Measurements from ENCODE around the gene ANKRD37.
A peak's percentile ranks its signal among the peaks of the same experiment; 100 is the strongest.

ANKRD37 gene

DNA sequence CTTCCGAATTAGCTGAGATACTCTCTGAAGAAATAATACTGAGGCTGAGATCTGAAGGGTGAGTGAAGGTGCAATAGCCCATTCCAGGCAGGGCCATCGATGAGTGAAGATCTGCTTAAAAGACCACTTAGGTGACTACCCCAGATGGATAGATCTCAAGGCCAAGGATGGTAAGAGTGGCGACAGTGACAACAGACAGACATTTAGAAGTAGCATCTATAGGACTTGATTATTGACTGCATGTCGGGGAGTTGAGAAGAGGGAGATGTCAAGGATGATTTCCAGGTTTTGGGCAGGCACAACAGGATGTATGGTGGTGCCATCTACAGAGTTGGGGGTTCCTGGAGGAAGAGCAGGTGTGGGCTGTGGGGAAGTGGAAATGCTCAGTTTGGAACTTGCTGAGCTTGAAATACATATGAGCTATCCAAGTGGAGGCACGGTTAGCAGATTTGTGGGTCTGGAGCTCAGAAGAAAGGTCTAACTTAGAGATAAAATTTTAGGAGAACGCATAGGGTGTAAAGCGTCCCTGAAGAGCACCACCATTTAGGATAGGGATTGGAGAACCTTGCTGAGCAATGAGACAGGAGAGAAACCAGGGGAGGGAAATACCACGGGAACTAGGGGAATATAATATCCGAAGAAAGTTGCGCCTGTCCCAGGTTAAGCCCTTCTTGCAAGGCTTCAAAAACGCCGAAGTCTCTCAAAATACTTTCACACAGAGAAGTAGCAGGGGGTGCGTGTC lies 28.4 kb downstream of the ANKRD37 start:
- DNase-seq, result no peak

DNA sequence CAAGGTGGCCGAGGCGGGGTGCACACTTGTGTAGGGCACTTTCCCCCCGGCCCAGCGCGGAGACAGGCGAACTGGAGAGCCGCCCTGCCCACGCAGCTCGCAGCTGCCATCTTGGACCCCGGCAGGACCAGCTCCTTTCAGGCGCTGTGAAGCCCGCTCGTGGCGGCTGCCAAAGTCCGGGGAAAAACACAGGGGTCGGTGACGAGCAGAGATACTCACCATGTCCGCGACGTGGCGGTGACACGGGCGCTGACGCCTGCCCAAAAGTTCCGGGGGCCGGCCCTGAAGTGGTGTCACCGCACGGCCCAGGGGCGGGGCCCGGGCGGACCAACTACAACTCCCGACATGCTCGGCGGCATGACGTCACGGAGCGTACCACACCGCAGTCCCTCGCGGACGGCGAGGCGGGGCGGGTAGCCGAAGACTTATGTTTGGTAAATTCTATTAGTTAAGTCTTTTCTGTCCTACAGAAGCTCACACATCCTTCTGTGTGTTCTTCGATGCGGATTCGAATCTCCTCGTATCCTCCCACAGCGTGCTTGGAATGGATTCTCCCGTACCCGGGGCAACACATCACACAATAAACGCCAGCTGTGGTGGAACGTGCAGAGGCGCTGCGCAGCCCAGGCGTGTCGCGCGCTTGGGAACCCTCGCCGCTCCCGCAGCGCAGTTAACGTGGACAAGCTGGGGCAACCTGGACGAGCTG lies 29.2 kb downstream of the ANKRD37 start, which contains the start of gene UFSP2:
Gene UFSP2 (minus strand): TSS at position 318 of the 706 bp plus-strand sequence. CDS start 96 bp downstream, at position 222.
- peak; percentile 33 to 74 for DNase-seq

DNA sequence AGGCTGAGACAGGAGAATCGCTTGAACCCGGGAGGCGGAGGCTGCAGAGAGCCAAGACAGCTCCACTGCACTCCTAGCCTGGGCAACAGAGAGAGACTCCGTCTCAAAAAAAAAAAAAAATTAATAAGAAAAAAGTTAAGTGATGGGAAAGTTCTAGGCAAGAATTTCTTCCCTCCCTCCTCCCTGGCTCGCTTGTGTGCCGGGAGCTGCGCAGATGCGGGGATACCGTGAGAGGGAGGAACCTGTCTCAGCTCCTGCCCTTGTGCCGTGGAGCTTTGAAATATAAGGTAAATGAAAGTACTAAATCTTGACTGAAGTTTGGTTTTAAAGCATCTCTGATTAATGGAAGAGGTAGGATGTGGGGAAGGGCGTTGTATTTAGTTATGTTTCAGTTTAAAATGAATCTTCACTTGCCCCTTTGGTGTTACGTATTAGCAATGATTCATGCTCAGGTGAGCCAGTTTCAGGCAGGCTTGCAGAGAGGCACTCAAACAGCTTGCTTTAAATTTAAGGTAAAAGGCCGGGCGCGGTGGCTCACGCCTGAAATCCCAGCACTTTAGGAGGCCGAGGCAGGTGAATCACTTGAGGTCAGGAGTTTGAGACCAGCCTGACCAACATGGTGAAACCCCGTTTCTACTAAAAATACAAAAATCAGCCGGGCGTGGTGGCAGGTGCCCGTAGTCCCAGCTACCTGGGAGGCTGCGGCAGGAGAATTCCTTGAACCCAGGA lies 30.5 kb downstream of the ANKRD37 start:
- no peak for DNase-seq

DNA sequence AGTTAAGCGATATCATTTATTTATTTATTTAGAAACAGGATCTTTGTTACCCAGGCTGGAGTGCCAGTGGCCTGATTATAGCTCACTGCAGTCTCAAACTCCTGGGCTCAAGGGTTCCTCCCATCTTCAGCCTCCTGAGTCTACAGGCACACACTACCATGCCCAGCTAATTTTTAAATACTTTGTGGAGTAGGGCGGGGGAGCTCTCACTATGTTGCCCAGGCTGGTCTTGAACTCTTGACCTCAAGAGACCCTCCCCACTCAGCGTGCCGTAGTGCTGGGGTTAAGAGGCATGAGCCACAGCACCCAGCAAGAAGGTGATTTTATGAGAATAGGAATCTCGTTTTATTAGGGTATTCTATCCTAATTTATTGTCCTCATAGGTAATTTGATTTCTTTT lies 33.0 kb downstream of the ANKRD37 start:
- no peak for DNase-seq

DNA sequence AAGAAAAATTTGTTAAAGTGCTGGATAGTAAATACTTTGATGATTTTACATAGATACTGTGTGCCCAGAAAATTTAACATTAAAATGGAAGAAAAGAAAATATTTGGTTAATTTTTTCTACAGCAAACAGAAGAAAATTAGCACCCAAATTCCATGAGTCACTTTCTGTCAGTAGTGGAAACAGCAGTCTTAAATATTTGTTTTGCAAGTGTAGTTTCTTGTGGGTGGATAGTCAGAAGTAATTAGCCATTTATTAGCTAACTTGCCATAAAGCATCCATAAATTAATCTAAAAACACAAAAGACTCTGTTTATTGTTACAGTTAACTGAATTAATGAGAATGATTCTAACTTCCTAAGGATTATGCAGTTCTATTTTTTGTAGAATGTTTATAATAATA lies 38.8 kb downstream of the ANKRD37 start:
- DNase-seq, result no peak

DNA sequence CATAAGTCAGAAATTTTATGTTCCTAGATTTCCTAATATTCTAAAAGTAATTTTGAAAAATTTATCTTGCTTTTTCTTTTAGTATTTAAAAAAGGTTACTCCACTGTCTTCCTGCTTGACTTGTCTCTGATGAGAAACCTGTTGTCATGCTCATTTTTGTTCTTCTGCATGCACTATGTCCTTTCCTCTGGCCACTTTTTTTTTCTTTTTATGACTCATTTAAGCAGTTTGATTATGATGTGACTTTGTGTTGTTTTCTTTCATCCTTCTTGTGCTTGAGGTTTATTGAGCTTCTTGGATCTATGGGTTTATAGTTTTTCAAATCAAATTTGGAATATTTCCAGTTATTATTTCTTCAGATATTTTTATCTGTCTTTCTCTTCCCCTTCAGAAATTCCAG lies 41.2 kb downstream of the ANKRD37 start:
- DNase-seq, result no peak

DNA sequence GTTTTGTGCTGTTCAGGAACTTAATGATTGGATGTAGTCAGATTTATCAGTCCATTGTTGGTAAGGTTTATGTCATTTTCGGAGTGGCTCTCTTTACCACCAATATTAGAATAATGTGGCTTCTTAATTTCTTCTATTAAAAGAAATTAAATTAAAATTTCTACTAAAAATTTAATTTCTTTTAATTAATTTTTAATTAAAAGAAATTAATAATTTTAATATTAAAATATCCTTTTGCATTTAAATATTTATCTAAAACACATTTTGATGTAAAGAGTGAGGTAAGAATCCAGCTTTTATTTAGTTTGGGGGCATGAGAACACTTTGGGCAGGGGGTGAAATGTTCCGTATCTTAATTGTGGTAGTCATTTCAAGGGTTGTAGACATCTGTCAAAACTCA lies 44.8 kb downstream of the ANKRD37 start:
- DNase-seq, result no peak

DNA sequence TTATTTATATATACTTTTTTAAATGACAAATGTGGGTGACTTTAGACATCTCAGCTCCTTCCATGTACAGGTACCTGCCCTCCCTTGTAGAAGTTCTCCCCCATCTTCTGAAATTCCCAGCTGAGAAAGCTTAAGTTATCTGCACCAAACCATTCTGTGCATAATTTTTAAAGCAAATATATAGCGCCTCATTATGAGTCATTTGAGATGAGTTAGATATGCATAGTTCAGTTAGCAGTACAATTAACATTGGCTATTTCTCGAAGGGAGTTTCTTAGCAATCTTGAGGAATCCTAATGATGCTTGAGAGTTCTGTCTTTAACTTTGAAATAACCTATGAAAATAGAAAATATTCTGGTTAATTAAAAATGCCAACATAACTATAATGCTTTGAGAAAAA lies 48.6 kb downstream of the ANKRD37 start:
- DNase-seq, result no peak
